IPS DF 6.9 (cell line): Measurements from ENCODE around the gene GBP3.
"Not testable (repeated sequence)": the region's sequence is repeated elsewhere in the genome, so short reads cannot be mapped to it uniquely, and the experiment has no call there.

Experiments
- DNase-seq: peaks from one replicate; pipeline ENCODE4 v3.0.0-alpha.2; 2013; ENCODE audit warnings: low read depth, low spot score
- H3K27ac ChIP-seq: one replicate; pipeline ENCODE4 v1.5.1; 2013; ENCODE audit warnings: low read length, control low read depth
- H3K27me3 ChIP-seq: 2 replicates; pipeline ENCODE4 v1.6.1; 2013; ENCODE audit warnings: mild to moderate bottlenecking, low read length; ENCODE audit not compliant: control insufficient read depth, insufficient read depth
- H3K36me3 ChIP-seq: 2 replicates; pipeline ENCODE4 v1.6.1; 2013; ENCODE audit warnings: low read length; ENCODE audit not compliant: control insufficient read depth, insufficient read depth
- H3K4me1 ChIP-seq: 2 replicates; pipeline ENCODE4 v1.6.1; 2013; ENCODE audit warnings: low read length; ENCODE audit not compliant: control insufficient read depth, insufficient read depth
- H3K4me3 ChIP-seq: 2 replicates; pipeline ENCODE4 v1.5.1; 2013; ENCODE audit warnings: mild to moderate bottlenecking, low read length
- H3K9me3 ChIP-seq: 2 replicates; pipeline ENCODE4 v1.6.1; 2013; ENCODE audit warnings: low read length, inconsistent platforms; ENCODE audit not compliant: control insufficient read depth, insufficient read depth
- WGBS: extraction: QIAGEN DNeasy Blood & Tissue Kit; methylation state at CpG from one replicate; pipeline ENCODE4 v1.1.7; 2013; ENCODE audit warnings: mixed read lengths, missing lambda C conversion rate; ENCODE audit not compliant: insufficient read length, insufficient coverage; 5-methylcytosine and 5-hydroxymethylcytosine counted together

The GBP3 gene

GRCh38 chr1:89041119-89041641, 18.5 kb upstream of the GBP3 start:
- no peak for DNase-seq
- H3K4me3 ChIP-seq, result no peak overlapping the region
- no peaks in the 10 kb centered on the region for H3K27me3 ChIP-seq
- no CpG with 5 or more reads among the region's 3 CpGs for WGBS
- H3K27ac ChIP-seq, result no peak overlapping the region
- H3K9me3 ChIP-seq, result no peaks in the 10 kb centered on the region
- H3K36me3 ChIP-seq, result no peaks in the 10 kb centered on the region
- no peaks in the 10 kb centered on the region for H3K4me1 ChIP-seq

- Histone ChIP-seq H3K36me3 (no peaks in the 10 kb centered on the region), H3K27me3 (no peaks in the 10 kb centered on the region), H3K4me1 (no peaks in the 10 kb centered on the region), H3K4me3 (no peak overlapping the region), H3K9me3 (no peaks in the 10 kb centered on the region), H3K27ac (no peak overlapping the region)
- WGBS, result no CpG with 5 or more reads among the region's 1 CpG
- DNase-seq, result no peak
Measured at GRCh38 chr1:89040315-89040626, 17.6 kb upstream of the GBP3 start.

DNA sequence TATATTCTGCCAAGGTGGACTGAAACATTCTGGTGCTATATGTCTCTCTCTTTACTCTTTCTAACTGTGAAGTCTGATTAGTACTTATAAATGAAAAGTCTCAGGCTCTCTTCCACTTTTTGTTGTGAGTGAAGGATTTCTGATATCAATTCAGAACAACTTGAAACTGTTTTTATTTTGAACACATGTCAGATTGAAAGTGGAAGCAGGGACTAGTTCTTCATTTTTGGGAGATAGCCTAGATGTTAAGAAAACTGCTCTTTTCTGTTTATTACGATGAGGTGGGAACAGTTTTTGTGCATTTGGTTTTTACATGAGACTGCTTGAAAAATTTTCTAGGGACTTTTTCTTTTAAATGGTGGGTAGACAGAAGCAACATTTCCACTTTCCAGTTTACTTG, 14.5 kb upstream of the GBP3 start:
- DNase-seq, result no peak
- H3K27ac ChIP-seq, result no peak overlapping the region
- H3K27me3 ChIP-seq, result no peaks in the 10 kb centered on the region
- no peaks in the 10 kb centered on the region for H3K9me3 ChIP-seq
- no peaks in the 10 kb centered on the region for H3K4me1 ChIP-seq
- no CpG with 5 or more reads among the region's 1 CpG for whole genome bisulfite sequencing
- no peaks in the 10 kb centered on the region for H3K36me3 ChIP-seq
- no peak overlapping the region for H3K4me3 ChIP-seq

GRCh38 chr1:89035080-89035479, 12.4 kb upstream of the GBP3 start:
- no peaks in the 10 kb centered on the region for H3K27me3 ChIP-seq
- no peak overlapping the region for H3K27ac ChIP-seq
- no peak overlapping the region for H3K4me3 ChIP-seq
- DNase-seq, result no peak
- H3K4me1 ChIP-seq, result no peaks in the 10 kb centered on the region
- H3K9me3 ChIP-seq, result no peaks in the 10 kb centered on the region
- WGBS, result no CpG with 5 or more reads among the region's 1 CpG
- no peaks in the 10 kb centered on the region for H3K36me3 ChIP-seq

GRCh38 chr1:89034004-89034403, 11.3 kb upstream of the GBP3 start:
- not testable (repeated sequence) for H3K4me3 ChIP-seq, H3K9me3 ChIP-seq, DNase-seq, H3K36me3 ChIP-seq, H3K27ac ChIP-seq, H3K27me3 ChIP-seq, H3K4me1 ChIP-seq
- no CpG with 5 or more reads among the region's 5 CpGs for WGBS

- WGBS, result no CpG with 5 or more reads among the region's 2 CpGs
- not testable (repeated sequence) for H3K4me1 ChIP-seq
Measured at GRCh38 chr1:89029051-89029450, 6.4 kb upstream of the GBP3 start.

GRCh38 chr1:89025928-89026327, 3.3 kb upstream of the GBP3 start:
- no peak for DNase-seq
- no CpG with 5 or more reads among the region's 3 CpGs for WGBS
- Histone ChIP-seq H3K36me3 (no peaks in the 10 kb centered on the region), H3K4me3 (no peak overlapping the region), H3K4me1 (0 out of 2 replicates have a peak, but pooled peaks cover 1% of the 10 kb centered on the region), H3K27ac (no peak overlapping the region), H3K27me3 (no peaks in the 10 kb centered on the region), H3K9me3 (no peaks in the 10 kb centered on the region)

More at GRCh38 chr1:89029051-89029450, 6.4 kb upstream of the GBP3 start:
- H3K36me3 ChIP-seq, H3K9me3 ChIP-seq, DNase-seq, H3K27ac ChIP-seq, H3K4me3 ChIP-seq, H3K27me3 ChIP-seq: not testable (repeated sequence)

DNA sequence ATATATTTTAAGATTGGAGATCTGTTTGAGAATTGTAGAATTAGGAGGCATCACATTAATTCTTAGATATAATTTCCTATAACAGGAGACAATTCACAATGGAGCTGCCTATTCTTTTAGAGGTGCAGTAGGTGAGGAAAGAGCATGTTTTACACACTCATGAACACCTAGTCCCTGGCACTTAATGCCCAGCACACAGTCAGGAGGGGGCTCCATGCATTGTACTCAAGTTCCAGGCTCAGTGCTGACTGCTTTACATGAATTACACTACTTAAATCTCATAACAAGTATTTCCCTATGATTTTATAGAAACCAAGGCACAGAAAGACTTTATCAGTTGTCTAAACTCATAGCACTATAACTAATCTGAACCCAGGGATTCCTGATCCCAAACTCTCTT, 360 bp upstream of the GBP3 start:
- no peaks in the 10 kb centered on the region for H3K36me3 ChIP-seq
- H3K4me1 ChIP-seq, result 0 out of 2 replicates have a peak, but pooled peaks cover 1% of the 10 kb centered on the region
- no peak overlapping the region for H3K4me3 ChIP-seq
- no peaks in the 10 kb centered on the region for H3K27me3 ChIP-seq
- no peak overlapping the region for H3K27ac ChIP-seq
- DNase-seq, result no peak
- H3K9me3 ChIP-seq, result no peaks in the 10 kb centered on the region

GRCh38 chr1:89018318-89018717, 4.3 kb downstream of the GBP3 start:
- WGBS, result no CpG with 5 or more reads among the region's 3 CpGs
- not testable (repeated sequence) for H3K9me3 ChIP-seq

GRCh38 chr1:89008511-89008910, 14.2 kb downstream of the GBP3 start:
- H3K27ac ChIP-seq, result no peak overlapping the region
- no peaks in the 10 kb centered on the region for H3K27me3 ChIP-seq
- H3K9me3 ChIP-seq, result no peaks in the 10 kb centered on the region
- no CpG with 5 or more reads among the region's 4 CpGs for WGBS
- no peak for DNase-seq
- H3K36me3 ChIP-seq, result no peaks in the 10 kb centered on the region
- H3K4me3 ChIP-seq, result no peak overlapping the region
- H3K4me1 ChIP-seq, result no peaks in the 10 kb centered on the region

More at GRCh38 chr1:89018318-89018717, 4.3 kb downstream of the GBP3 start:
- H3K36me3 ChIP-seq, H3K4me3 ChIP-seq, DNase-seq, H3K27ac ChIP-seq, H3K4me1 ChIP-seq, H3K27me3 ChIP-seq: not testable (repeated sequence)

DNA sequence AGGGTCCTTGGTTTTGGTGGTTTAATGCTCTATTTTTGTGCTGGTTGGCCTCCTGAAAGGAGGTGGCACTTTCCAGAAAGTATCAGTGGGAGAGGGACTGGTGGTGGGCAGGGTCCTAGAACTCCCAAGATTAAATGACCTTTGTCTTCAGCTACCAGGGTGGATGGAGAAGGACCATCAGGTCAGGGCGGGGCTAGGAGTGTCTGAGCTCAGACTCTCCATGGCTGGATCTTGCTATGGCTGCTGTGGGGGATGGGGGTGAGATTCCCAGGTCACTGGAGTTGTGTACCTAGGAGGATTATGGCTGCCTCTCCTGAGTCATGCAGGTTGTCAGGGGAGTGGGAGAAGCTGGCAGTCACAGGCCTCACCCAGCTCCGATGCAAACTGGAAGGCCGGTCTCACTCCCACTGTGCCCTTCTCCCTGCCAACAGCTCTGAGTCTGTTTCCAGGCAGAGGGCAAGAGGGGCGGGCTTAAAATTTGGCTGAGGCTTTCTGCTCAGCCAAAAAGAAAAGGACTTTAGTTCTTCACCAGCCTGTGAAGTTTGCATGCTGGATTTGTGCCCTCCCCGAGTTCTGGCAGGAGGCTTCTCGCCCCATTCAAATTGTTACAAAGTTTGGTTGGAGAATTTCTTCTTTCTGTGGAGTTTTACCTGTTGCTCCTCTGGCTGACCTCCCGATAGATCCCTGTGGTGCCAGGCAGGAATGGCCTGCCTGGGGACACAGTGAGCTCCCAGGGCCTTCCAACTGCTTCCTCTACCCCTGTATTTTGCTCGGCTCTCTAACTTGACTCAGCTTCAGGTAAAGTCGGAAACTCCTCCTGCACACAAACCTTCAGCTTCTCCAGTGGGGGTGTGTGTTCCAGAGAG, 17.1 kb downstream of the GBP3 start:
- Histone ChIP-seq H3K4me1 (no peaks in the 10 kb centered on the region; the same call in 1 of the 2 replicates), H3K4me3 (no peak overlapping the region), H3K27me3 (no peaks in the 10 kb centered on the region), H3K27ac (no peak overlapping the region), H3K36me3 (no peaks in the 10 kb centered on the region), H3K9me3 (no peaks in the 10 kb centered on the region)
- no peak for DNase-seq
- WGBS, result no CpG with 5 or more reads among the region's 9 CpGs
